IPS DF 19.7 (cell line): ENCODE measurements around the gene GRPEL1.

ENCODE experiments used
- DNase-seq: peaks from one replicate; pipeline ENCODE4 v3.0.0-alpha.2; 2013; ENCODE audit warnings: low read depth, low spot score

The GRPEL1 gene

GRCh38 chr4:7066006-7066405 is 1.9 kb downstream of the GRPEL1 start:
- no peak for DNase-seq

- no peak for DNase-seq
Observed at GRCh38 chr4:7063362-7063761, 4.5 kb downstream of the GRPEL1 start.

GRCh38 chr4:7062816-7063215 is 5.0 kb downstream of the GRPEL1 start:
- no peak for DNase-seq

- no peak for DNase-seq
Observed at GRCh38 chr4:7061815-7062214, 6.0 kb downstream of the GRPEL1 start.

- DNase-seq: no peak
Observed at GRCh38 chr4:7060346-7061150, 7.3 kb downstream of the GRPEL1 start.

GRCh38 chr4:7059662-7060061 is 8.2 kb downstream of the GRPEL1 start:
- no peak for DNase-seq

- no peak for DNase-seq
Observed at GRCh38 chr4:7058792-7059191, 9.1 kb downstream of the GRPEL1 start.

GRCh38 chr4:7055990-7056325 is 11.9 kb downstream of the GRPEL1 start:
- no peak for DNase-seq

GRCh38 chr4:7055111-7055989 is 12.5 kb downstream of the GRPEL1 start:
- DNase-seq: no peak

GRCh38 chr4:7054106-7054880 is 13.6 kb downstream of the GRPEL1 start:
- no peak for DNase-seq

- DNase-seq: no peak
Observed at GRCh38 chr4:7052923-7053715, 14.7 kb downstream of the GRPEL1 start.

GRCh38 chr4:7052313-7052712 is 15.6 kb downstream of the GRPEL1 start:
- DNase-seq: no peak

- DNase-seq: no peak
Observed at GRCh38 chr4:7051905-7052304, 16.0 kb downstream of the GRPEL1 start.

GRCh38 chr4:7051144-7051495 is 16.7 kb downstream of the GRPEL1 start:
- no peak for DNase-seq

- no peak for DNase-seq
Observed at GRCh38 chr4:7050481-7051143, 17.3 kb downstream of the GRPEL1 start.

GRCh38 chr4:7049739-7050138 is 18.1 kb downstream of the GRPEL1 start:
- no peak for DNase-seq

GRCh38 chr4:7049295-7049694 is 18.6 kb downstream of the GRPEL1 start:
- DNase-seq: no peak

- no peak for DNase-seq
Observed at GRCh38 chr4:7048642-7049041, 19.2 kb downstream of the GRPEL1 start.

- DNase-seq: no peak
Observed at GRCh38 chr4:7046971-7047370, 20.9 kb downstream of the GRPEL1 start.

- no peak for DNase-seq
Observed at GRCh38 chr4:7045961-7046921, 21.6 kb downstream of the GRPEL1 start.
